Measurements from ENCODE around the gene LZTS3. TPM values are rescaled to one million over a fixed set of nuclear protein-coding genes. Genes with fewer than 3 reads are reported as not detected.

The LZTS3 gene
- polyA plus RNA-seq, 1 donor (not counting 4 experiments of a cell fraction or from before 2014, with no cell fraction given): 2.5 TPM

- Histone ChIP-seq H3K9me1 (ENCODE audit: control insufficient read depth, extremely low read depth, insufficient read depth, low read length) (no peaks in the 10 kb centered on the region), H2AFZ (ENCODE audit: control insufficient read depth, low read length) (peak overlapping the region; percentile 62), H3K4me2 (ENCODE audit: control insufficient read depth, extremely low read depth, insufficient read depth, low read depth, low read length) (peak overlapping the region; percentile 99), H3K79me2 (ENCODE audit: control insufficient read depth, insufficient read depth, low read length) (peaks cover 45% of the 10 kb centered on the region), H3K9ac (ENCODE audit: control insufficient read depth, extremely low read depth, insufficient read depth, low read length) (peak overlapping the region; percentile 74), H3K36me3 (ENCODE audit: control insufficient read depth in 2 of 2, extremely low read depth in 1 of 2, insufficient read depth in 2 of 2, low read length in 2 of 2) (peaks cover 7 to 8% of the 10 kb centered on the region in 2 experiments), H3K4me3 (ENCODE audit: control insufficient read depth in 2 of 3, extremely low read depth in 1 of 3, insufficient read depth in 2 of 3, low read depth in 1 of 3, low read length in 3 of 3) (peak overlapping the region; percentile 80 to 96 (median 87)), H3K27ac (ENCODE audit: control insufficient read depth, insufficient read depth, low read length) (peak overlapping the region; percentile 45), H3K9me3 (ENCODE audit: control insufficient read depth, low read depth, low read length) (no peaks in the 10 kb centered on the region), H3K27me3 (ENCODE audit: control insufficient read depth, extremely low read depth, insufficient read depth, low read length) (no peaks in the 10 kb centered on the region), H4K20me1 (ENCODE audit: control insufficient read depth, extremely low read depth, insufficient read depth, low read length) (no peaks in the 10 kb centered on the region), H3K4me1 (ENCODE audit: control insufficient read depth, extremely low read depth, insufficient read depth, low read length) (peaks cover 8% of the 10 kb centered on the region)
- FAIRE-seq (peak; percentile 17), DNase-seq (ENCODE audit: low read depth, low spot score) (no peak)
- no peak for TF ChIP-seq EZH2 (IDR thresholded peaks at IDR 0.05; ENCODE audit: low read length)
- dilution Hi-C loops (cut with MboI; ENCODE audit: extremely low pct_ligation_motif_present, low sequenced_read_pairs): no loop called here
Measured at GRCh38 chr20:3208786-3209256, 35.5 kb upstream of the LZTS3 start.

GRCh38 chr20:3204124-3204794 lies 30.9 kb upstream of the LZTS3 start, which contains the start of gene DDRGK1:
Gene DDRGK1 (minus strand): TSS chr20:3204682. CDS start chr20:3204627, 55 bp downstream.
- Histone ChIP-seq H3K27me3 (ENCODE audit: control insufficient read depth, extremely low read depth, insufficient read depth, low read length) (no peaks in the 10 kb centered on the region), H3K36me3 (ENCODE audit: control insufficient read depth in 2 of 2, extremely low read depth in 1 of 2, insufficient read depth in 2 of 2, low read length in 2 of 2) (peaks cover 11 to 22% of the 10 kb centered on the region in 2 experiments), H3K79me2 (ENCODE audit: control insufficient read depth, insufficient read depth, low read length) (peaks cover 31% of the 10 kb centered on the region), H3K4me2 (ENCODE audit: control insufficient read depth, extremely low read depth, insufficient read depth, low read depth, low read length) (peak within 1 kb of the TSS; percentile 98), H2AFZ (ENCODE audit: control insufficient read depth, low read length) (peak within 1 kb of the TSS; percentile 96), H3K4me1 (ENCODE audit: control insufficient read depth, extremely low read depth, insufficient read depth, low read length) (peaks cover 19% of the 10 kb centered on the region), H3K27ac (ENCODE audit: control insufficient read depth, insufficient read depth, low read length) (peak within 1 kb of the TSS; percentile 76), H4K20me1 (ENCODE audit: control insufficient read depth, extremely low read depth, insufficient read depth, low read length) (no peaks in the 10 kb centered on the region), H3K4me3 (ENCODE audit: control insufficient read depth in 2 of 3, extremely low read depth in 1 of 3, insufficient read depth in 2 of 3, low read depth in 1 of 3, low read length in 3 of 3) (peak within 1 kb of the TSS; percentile 85 to 96 (median 94)), H3K9me1 (ENCODE audit: control insufficient read depth, extremely low read depth, insufficient read depth, low read length) (no peaks in the 10 kb centered on the region), H3K9ac (ENCODE audit: control insufficient read depth, extremely low read depth, insufficient read depth, low read length) (peak within 1 kb of the TSS; percentile 81), H3K9me3 (ENCODE audit: control insufficient read depth, low read depth, low read length) (no peaks in the 10 kb centered on the region)
- DNase-seq (ENCODE audit: low read depth, low spot score): peak; percentile 36
- dilution Hi-C loops (cut with MboI; ENCODE audit: extremely low pct_ligation_motif_present, low sequenced_read_pairs): no loop called here
- TF ChIP-seq EZH2 (IDR thresholded peaks at IDR 0.05; ENCODE audit: low read length): no peak
- TF ChIP-seq CTCF (optimal IDR thresholded peaks at IDR 0.05 in 1 of 3, IDR thresholded peaks at IDR 0.05 in 1 of 3, conservative IDR thresholded peaks at IDR 0.05 in 1 of 3; ENCODE audit: extremely low read depth in 1 of 3, insufficient read depth in 2 of 3, low read length in 3 of 3): no peak
- peak; percentile 51 for FAIRE-seq

Measured in keratinocyte (primary cell).